Upper lobe of left lung (tissue), 4 donors: Measurements from ENCODE around the gene CLCNKB.

Source experiments
- EP300 ChIP-seq, 4 donors: sonication (generic); formaldehyde crosslinking; IDR thresholded peaks; one replicate each; pipeline ENCODE4 v1.5.1; 2017; ENCODE audit warnings: antibody characterized with exemption in 4 of 4, control low read depth in 2 of 4
- POLR2A ChIP-seq, 4 donors: fragments of 450-650 bp; IDR thresholded peaks; one replicate each; pipeline ENCODE4 v1.5.1; 2016 to 2017; ENCODE audit warnings: antibody characterized with exemption in 4 of 4, mild to moderate bottlenecking in 2 of 4
- TF ChIP-seq, protein P1 (sequence below), 6 experiments: fragments of 450-650 bp in 4 of 6; fragments of 200-600 bp in 2 of 6; sonication (generic) in 2 of 6; IDR thresholded peaks; one replicate each; pipeline ENCODE4 v1.5.1; 2016 to 2019; ENCODE audit warnings: antibody characterized with exemption in 6 of 6

DNA sequence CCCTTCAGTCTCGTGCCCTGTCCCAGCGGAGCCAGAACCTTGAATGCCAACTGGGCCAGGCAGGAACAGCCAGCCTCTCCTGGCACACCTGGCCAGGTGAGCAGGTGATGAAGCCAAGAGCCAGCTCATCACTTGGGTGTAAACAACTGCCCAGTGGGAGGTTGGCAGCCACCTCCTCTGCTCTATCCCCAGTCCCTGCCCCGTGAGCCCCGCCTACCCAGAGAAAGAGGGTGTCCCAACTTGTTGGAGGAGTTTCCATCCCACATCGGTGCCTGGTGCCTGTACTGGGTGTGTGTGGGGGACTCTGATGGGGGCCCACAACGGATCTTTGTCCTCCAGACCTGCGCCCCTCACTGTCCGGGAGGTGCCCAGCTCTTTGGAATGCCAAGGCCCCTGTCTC is 47.7 kb downstream of the CLCNKB start:
- TF ChIP-seq, protein P1, sequence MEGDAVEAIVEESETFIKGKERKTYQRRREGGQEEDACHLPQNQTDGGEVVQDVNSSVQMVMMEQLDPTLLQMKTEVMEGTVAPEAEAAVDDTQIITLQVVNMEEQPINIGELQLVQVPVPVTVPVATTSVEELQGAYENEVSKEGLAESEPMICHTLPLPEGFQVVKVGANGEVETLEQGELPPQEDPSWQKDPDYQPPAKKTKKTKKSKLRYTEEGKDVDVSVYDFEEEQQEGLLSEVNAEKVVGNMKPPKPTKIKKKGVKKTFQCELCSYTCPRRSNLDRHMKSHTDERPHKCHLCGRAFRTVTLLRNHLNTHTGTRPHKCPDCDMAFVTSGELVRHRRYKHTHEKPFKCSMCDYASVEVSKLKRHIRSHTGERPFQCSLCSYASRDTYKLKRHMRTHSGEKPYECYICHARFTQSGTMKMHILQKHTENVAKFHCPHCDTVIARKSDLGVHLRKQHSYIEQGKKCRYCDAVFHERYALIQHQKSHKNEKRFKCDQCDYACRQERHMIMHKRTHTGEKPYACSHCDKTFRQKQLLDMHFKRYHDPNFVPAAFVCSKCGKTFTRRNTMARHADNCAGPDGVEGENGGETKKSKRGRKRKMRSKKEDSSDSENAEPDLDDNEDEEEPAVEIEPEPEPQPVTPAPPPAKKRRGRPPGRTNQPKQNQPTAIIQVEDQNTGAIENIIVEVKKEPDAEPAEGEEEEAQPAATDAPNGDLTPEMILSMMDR (IDR thresholded peaks at IDR 0.05), result no peak
- TF ChIP-seq POLR2A (IDR thresholded peaks at IDR 0.05) (no peak), EP300 (IDR thresholded peaks at IDR 0.05) (no peak)
